Fibroblast of pulmonary artery (primary cell): ENCODE results near the gene ST8SIA5.

Experiments
- DNase-seq: peaks from one replicate; pipeline ENCODE4 v3.0.0-alpha.2; 2010; ENCODE audit warnings: low read depth
- H3K4me3 ChIP-seq: replicated peaks from 2 replicates; pipeline ENCODE4 v1.5.1; 2011; ENCODE audit warnings: low read depth, mild to moderate bottlenecking, control low read depth, low read length, moderate library complexity
- CTCF ChIP-seq: IDR thresholded peaks from 2 replicates; pipeline ENCODE4 v1.5.1; 2011; ENCODE audit warnings: mild to moderate bottlenecking, control low read depth, low read length, inconsistent platforms; ENCODE audit errors: missing control alignments

The ST8SIA5 gene

GRCh38 chr18:46624127-46624526 lies 132.7 kb downstream of the ST8SIA5 start:
- no peak for TF ChIP-seq CTCF
- H3K4me3 ChIP-seq = no peak overlapping the region
- no peak for DNase-seq

GRCh38 chr18:46623541-46623940 lies 133.3 kb downstream of the ST8SIA5 start:
- no peak overlapping the region for H3K4me3 ChIP-seq
- DNase-seq = peak; percentile 4
- TF ChIP-seq CTCF = no peak

- H3K4me3 ChIP-seq = no peak overlapping the region
- peak; percentile 28 for DNase-seq
- TF ChIP-seq CTCF = no peak
These were observed 133.9 kb downstream of the ST8SIA5 start for GRCh38 chr18:46622999-46623398.

GRCh38 chr18:46622451-46622850 lies 134.4 kb downstream of the ST8SIA5 start:
- no peak overlapping the region for H3K4me3 ChIP-seq
- no peak for DNase-seq
- no peak for TF ChIP-seq CTCF

- no peak overlapping the region for H3K4me3 ChIP-seq
- DNase-seq = no peak
- no peak for TF ChIP-seq CTCF
These were observed 135.0 kb downstream of the ST8SIA5 start for GRCh38 chr18:46621871-46622270.

GRCh38 chr18:46621111-46621766 lies 135.6 kb downstream of the ST8SIA5 start:
- no peak for TF ChIP-seq CTCF
- DNase-seq = no peak
- no peak overlapping the region for H3K4me3 ChIP-seq

- no peak for TF ChIP-seq CTCF
- DNase-seq = no peak
- H3K4me3 ChIP-seq = no peak overlapping the region
These were observed 137.3 kb downstream of the ST8SIA5 start for GRCh38 chr18:46619559-46619958.
